ENCODE results near the gene CTBP2. TPM values are rescaled to one million over a fixed set of nuclear protein-coding genes. Genes with fewer than 3 reads are reported as not detected.

CTBP2 gene
- total RNA-seq, 1 donor from 2014 or later, result 0.16 TPM

- intact Hi-C loops (cut with micrococcal nuclease), result no loop called here
- Mint-ChIP-seq H3K4me1 (no peaks in the 10 kb centered on the region), H3K27ac (no peak overlapping the region), H3K36me3 (ENCODE audit: low read depth) (no peaks in the 10 kb centered on the region), H3K4me3 (no peak overlapping the region), H3K9me3 (no peaks in the 10 kb centered on the region), H3K27me3 (peaks cover 1% of the 10 kb centered on the region)
- no peak for DNase-seq
Observed at GRCh38 chr10:125026974-125027735, 133.2 kb downstream of the CTBP2 start.

- Mint-ChIP-seq H3K4me3 (no peak overlapping the region), H3K4me1 (no peaks in the 10 kb centered on the region), H3K9me3 (no peaks in the 10 kb centered on the region), H3K36me3 (ENCODE audit: low read depth) (no peaks in the 10 kb centered on the region), H3K27me3 (peaks cover 1% of the 10 kb centered on the region), H3K27ac (no peak overlapping the region)
- intact Hi-C loops (cut with micrococcal nuclease), result no loop called here
- no peak for DNase-seq
Observed at GRCh38 chr10:125026036-125026931, 134.1 kb downstream of the CTBP2 start.

GRCh38 chr10:125025341-125025740 is 135.0 kb downstream of the CTBP2 start:
- Mint-ChIP-seq H3K36me3 (ENCODE audit: low read depth) (no peaks in the 10 kb centered on the region), H3K27ac (no peak overlapping the region), H3K4me1 (no peaks in the 10 kb centered on the region), H3K27me3 (peaks cover 1% of the 10 kb centered on the region), H3K9me3 (no peaks in the 10 kb centered on the region), H3K4me3 (no peak overlapping the region)
- no peak for DNase-seq
- intact Hi-C loops (cut with micrococcal nuclease), result no loop called here

- no peaks in the 10 kb centered on the region for H3K9me3 Mint-ChIP-seq
- H3K36me3 Mint-ChIP-seq (ENCODE audit: low read depth), result no peaks in the 10 kb centered on the region
- intact Hi-C loops (cut with micrococcal nuclease), result no loop called here
- peaks cover 1% of the 10 kb centered on the region for H3K27me3 Mint-ChIP-seq
- no peaks in the 10 kb centered on the region for H3K4me1 Mint-ChIP-seq
- no peak for DNase-seq
- no peak overlapping the region for H3K27ac Mint-ChIP-seq
- no peak overlapping the region for H3K4me3 Mint-ChIP-seq
Observed at GRCh38 chr10:125024497-125025234, 135.7 kb downstream of the CTBP2 start.

- Mint-ChIP-seq H3K9me3 (no peaks in the 10 kb centered on the region), H3K4me1 (no peaks in the 10 kb centered on the region), H3K27me3 (peaks cover 3% of the 10 kb centered on the region), H3K4me3 (no peak overlapping the region), H3K27ac (no peak overlapping the region), H3K36me3 (ENCODE audit: low read depth) (no peaks in the 10 kb centered on the region)
- no peak for DNase-seq
- intact Hi-C loops (cut with micrococcal nuclease), result no loop called here
Observed at GRCh38 chr10:125023862-125024496, 136.4 kb downstream of the CTBP2 start.

GRCh38 chr10:125023255-125023654 is 137.1 kb downstream of the CTBP2 start:
- Mint-ChIP-seq H3K27ac (no peak overlapping the region), H3K4me1 (no peaks in the 10 kb centered on the region), H3K27me3 (peaks cover 6% of the 10 kb centered on the region), H3K4me3 (no peak overlapping the region), H3K36me3 (ENCODE audit: low read depth) (no peaks in the 10 kb centered on the region), H3K9me3 (no peaks in the 10 kb centered on the region)
- no peak for DNase-seq
- intact Hi-C loops (cut with micrococcal nuclease), result no loop called here

- H3K27ac Mint-ChIP-seq, result no peak overlapping the region
- H3K27me3 Mint-ChIP-seq, result peaks cover 6% of the 10 kb centered on the region
- H3K4me3 Mint-ChIP-seq, result no peak overlapping the region
- intact Hi-C loops (cut with micrococcal nuclease), result no loop called here
- H3K4me1 Mint-ChIP-seq, result no peaks in the 10 kb centered on the region
- H3K9me3 Mint-ChIP-seq, result no peaks in the 10 kb centered on the region
- H3K36me3 Mint-ChIP-seq (ENCODE audit: low read depth), result no peaks in the 10 kb centered on the region
- DNase-seq, result no peak
Observed at GRCh38 chr10:125022671-125023070, 137.7 kb downstream of the CTBP2 start.

- no peak overlapping the region for H3K27ac Mint-ChIP-seq
- DNase-seq, result no peak
- H3K27me3 Mint-ChIP-seq, result peaks cover 10% of the 10 kb centered on the region
- H3K36me3 Mint-ChIP-seq (ENCODE audit: low read depth), result no peaks in the 10 kb centered on the region
- intact Hi-C loops (cut with micrococcal nuclease), result no loop called here
- H3K4me3 Mint-ChIP-seq, result no peak overlapping the region
- no peaks in the 10 kb centered on the region for H3K9me3 Mint-ChIP-seq
- H3K4me1 Mint-ChIP-seq, result no peaks in the 10 kb centered on the region
Observed at GRCh38 chr10:125021686-125022344, 138.5 kb downstream of the CTBP2 start.

GRCh38 chr10:125020871-125021270 is 139.5 kb downstream of the CTBP2 start:
- peaks cover 12% of the 10 kb centered on the region for H3K27me3 Mint-ChIP-seq
- no peak for DNase-seq
- intact Hi-C loops (cut with micrococcal nuclease), result no loop called here
- H3K4me3 Mint-ChIP-seq, result no peak overlapping the region
- no peaks in the 10 kb centered on the region for H3K9me3 Mint-ChIP-seq
- H3K4me1 Mint-ChIP-seq, result no peaks in the 10 kb centered on the region
- no peak overlapping the region for H3K27ac Mint-ChIP-seq
- no peaks in the 10 kb centered on the region for H3K36me3 Mint-ChIP-seq (ENCODE audit: low read depth)

GRCh38 chr10:125020386-125020785 is 140.0 kb downstream of the CTBP2 start:
- intact Hi-C loops (cut with micrococcal nuclease), result no loop called here
- Mint-ChIP-seq H3K27ac (no peak overlapping the region), H3K36me3 (ENCODE audit: low read depth) (no peaks in the 10 kb centered on the region), H3K9me3 (no peaks in the 10 kb centered on the region), H3K4me1 (peaks cover 2% of the 10 kb centered on the region), H3K27me3 (peaks cover 12% of the 10 kb centered on the region), H3K4me3 (no peak overlapping the region)
- DNase-seq, result no peak

GRCh38 chr10:125018576-125019143 is 141.7 kb downstream of the CTBP2 start:
- H3K27me3 Mint-ChIP-seq, result peaks cover 20% of the 10 kb centered on the region
- no peak overlapping the region for H3K4me3 Mint-ChIP-seq
- no peak overlapping the region for H3K27ac Mint-ChIP-seq
- no peaks in the 10 kb centered on the region for H3K36me3 Mint-ChIP-seq (ENCODE audit: low read depth)
- DNase-seq, result no peak
- H3K9me3 Mint-ChIP-seq, result no peaks in the 10 kb centered on the region
- intact Hi-C loops (cut with micrococcal nuclease), result no loop called here
- peaks cover 4% of the 10 kb centered on the region for H3K4me1 Mint-ChIP-seq

- Mint-ChIP-seq H3K4me1 (peaks cover 4% of the 10 kb centered on the region), H3K4me3 (no peak overlapping the region), H3K36me3 (ENCODE audit: low read depth) (no peaks in the 10 kb centered on the region), H3K27ac (no peak overlapping the region), H3K9me3 (no peaks in the 10 kb centered on the region), H3K27me3 (peaks cover 20% of the 10 kb centered on the region)
- intact Hi-C loops (cut with micrococcal nuclease), result no loop called here
- DNase-seq, result no peak
Observed at GRCh38 chr10:125017547-125018298, 142.6 kb downstream of the CTBP2 start.

Data from activated CD4-positive, alpha-beta T cell treated with anti-CD3 and anti-CD28 coated beads, Interleukin-2, amount 10 ng/mL, durations not matched to agents 24 days and 14 days (primary cell).